Stimulated activated CD8-positive, alpha-beta memory T cell treated with anti-CD3 and anti-CD28 coated beads, Interleukin-12 subunit alpha, Interleukin-12 subunit beta, amount 100 ng/mL, for 4 hours (primary cell): ENCODE data around the gene OR13C5.

Source experiments
- DNase-seq: peaks from one replicate; pipeline ENCODE4 v3.0.0-alpha.2; 2020; ENCODE audit warnings: low read depth

Gene OR13C5

DNA sequence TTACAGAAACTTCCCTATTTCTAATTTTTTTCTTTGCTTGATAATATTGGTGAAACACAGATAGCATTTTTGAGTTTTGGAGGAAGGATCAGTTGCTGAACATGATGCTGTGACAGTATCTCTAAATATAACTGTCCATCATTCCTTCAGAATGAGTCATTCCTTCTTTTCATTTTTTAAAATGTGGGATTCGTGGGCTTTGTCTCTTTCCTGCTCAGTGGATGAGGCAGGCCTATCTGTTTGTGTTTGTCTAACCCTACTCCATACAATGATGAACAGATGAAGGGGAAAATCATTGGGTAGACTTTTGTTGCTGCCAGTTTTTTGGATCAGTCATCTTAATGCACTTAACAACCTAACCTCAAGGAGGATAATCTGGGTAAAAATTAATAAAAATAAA is 46.0 kb downstream of the OR13C5 start:
- no peak for DNase-seq
